ENCODE data around the gene GORASP1. TPM values are rescaled to one million over a fixed set of nuclear protein-coding genes. Genes with fewer than 3 reads are reported as not detected.

Gene GORASP1
- total and polyA plus RNA-seq, 2 experiments from 2014 or later, result 10.3 to 38.3 TPM

DNA sequence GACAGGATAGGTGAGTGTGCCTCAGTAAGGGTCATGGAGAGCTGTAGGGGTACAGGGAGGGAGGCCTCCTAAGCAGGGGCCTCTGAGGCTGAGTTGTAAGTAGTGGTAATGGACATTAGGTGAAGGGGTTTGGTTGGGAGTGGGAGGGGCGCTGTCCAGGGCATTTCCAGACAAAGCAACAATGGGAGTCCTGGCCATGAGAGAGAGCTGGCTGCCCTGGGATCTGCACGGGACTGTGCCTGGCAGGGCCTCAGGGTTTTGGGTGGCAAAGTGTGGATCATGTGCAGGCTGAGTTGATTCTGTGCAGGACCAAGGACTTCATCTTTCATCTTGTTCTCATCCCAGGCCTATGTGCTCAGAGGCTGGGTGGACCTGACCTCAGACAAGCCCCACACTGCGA is 4.7 kb upstream of the GORASP1 start:
- peaks cover 10% of the 10 kb centered on the region for H3K4me1 Mint-ChIP-seq
- H3K27ac Mint-ChIP-seq, result no peak overlapping the region

More for the DNA sequence above, 4.7 kb upstream of the GORASP1 start:
- Histone ChIP-seq H3K27me3 (ENCODE audit: insufficient read depth) (no peaks in the 10 kb centered on the region), H3K9me2 (ENCODE audit: insufficient read depth) (no peaks in the 10 kb centered on the region), H3F3A (replicated peaks; ENCODE audit: low read depth) (no peaks in the 10 kb centered on the region), H3K4me2 (no peak overlapping the region), H3K4me1 (ENCODE audit: insufficient read depth) (no peaks in the 10 kb centered on the region), H2AFZ (no peak overlapping the region), H3K79me2 (replicated peaks; ENCODE audit: insufficient read depth) (no peaks in the 10 kb centered on the region), H3K36me3 (ENCODE audit: insufficient read depth) (no peaks in the 10 kb centered on the region), H4K20me1 (replicated peaks; ENCODE audit: insufficient read depth) (no peaks in the 10 kb centered on the region), H3K27ac (ENCODE audit: low read depth) (no peak overlapping the region), H3K4me3 (no peak overlapping the region)
- Mint-ChIP-seq H3K4me3 (no peak overlapping the region), H3K36me3 (ENCODE audit: low read depth) (no peaks in the 10 kb centered on the region; the same call in 2 of the 3 replicates), H3K27me3 (ENCODE audit: insufficient read depth, low read depth, poor library complexity) (peaks cover 2% of the 10 kb centered on the region), H3K9me3 (no peaks in the 10 kb centered on the region; the same call in 1 of the 3 replicates)
- TF ChIP-seq EZH2phosphoT487 (IDR thresholded peaks at IDR 0.05; ENCODE audit: unreplicated experiment) (no peak), NANOG (IDR thresholded peaks at IDR 0.05; ENCODE audit: borderline replicate concordance) (no peak), ZNF462 (CRISPR knock-in tag; IDR thresholded peaks at IDR 0.05) (no peak), CREB1 (CRISPR knock-in tag; IDR thresholded peaks at IDR 0.05; ENCODE audit: low read depth) (no peak), CTCF (conservative IDR thresholded peaks at IDR 0.05; ENCODE audit: low read depth in 2 of 2) (no peak), POLR2AphosphoS5 (IDR thresholded peaks at IDR 0.05; ENCODE audit: low read depth) (no peak), ETS1 (IDR thresholded peaks at IDR 0.05) (no peak), ZNF114 (CRISPR knock-in tag; IDR thresholded peaks at IDR 0.05) (no peak), STAT1 (IDR thresholded peaks at IDR 0.05; ENCODE audit: unreplicated experiment) (no peak), JUNB (IDR thresholded peaks at IDR 0.05; ENCODE audit: unreplicated experiment) (no peak), ZNF331 (CRISPR knock-in tag; IDR thresholded peaks at IDR 0.05; ENCODE audit: low read depth) (no peak), EZH2 (IDR thresholded peaks at IDR 0.05; ENCODE audit: low read depth, unreplicated experiment) (no peak)
- TF ChIP-seq, protein P1, sequence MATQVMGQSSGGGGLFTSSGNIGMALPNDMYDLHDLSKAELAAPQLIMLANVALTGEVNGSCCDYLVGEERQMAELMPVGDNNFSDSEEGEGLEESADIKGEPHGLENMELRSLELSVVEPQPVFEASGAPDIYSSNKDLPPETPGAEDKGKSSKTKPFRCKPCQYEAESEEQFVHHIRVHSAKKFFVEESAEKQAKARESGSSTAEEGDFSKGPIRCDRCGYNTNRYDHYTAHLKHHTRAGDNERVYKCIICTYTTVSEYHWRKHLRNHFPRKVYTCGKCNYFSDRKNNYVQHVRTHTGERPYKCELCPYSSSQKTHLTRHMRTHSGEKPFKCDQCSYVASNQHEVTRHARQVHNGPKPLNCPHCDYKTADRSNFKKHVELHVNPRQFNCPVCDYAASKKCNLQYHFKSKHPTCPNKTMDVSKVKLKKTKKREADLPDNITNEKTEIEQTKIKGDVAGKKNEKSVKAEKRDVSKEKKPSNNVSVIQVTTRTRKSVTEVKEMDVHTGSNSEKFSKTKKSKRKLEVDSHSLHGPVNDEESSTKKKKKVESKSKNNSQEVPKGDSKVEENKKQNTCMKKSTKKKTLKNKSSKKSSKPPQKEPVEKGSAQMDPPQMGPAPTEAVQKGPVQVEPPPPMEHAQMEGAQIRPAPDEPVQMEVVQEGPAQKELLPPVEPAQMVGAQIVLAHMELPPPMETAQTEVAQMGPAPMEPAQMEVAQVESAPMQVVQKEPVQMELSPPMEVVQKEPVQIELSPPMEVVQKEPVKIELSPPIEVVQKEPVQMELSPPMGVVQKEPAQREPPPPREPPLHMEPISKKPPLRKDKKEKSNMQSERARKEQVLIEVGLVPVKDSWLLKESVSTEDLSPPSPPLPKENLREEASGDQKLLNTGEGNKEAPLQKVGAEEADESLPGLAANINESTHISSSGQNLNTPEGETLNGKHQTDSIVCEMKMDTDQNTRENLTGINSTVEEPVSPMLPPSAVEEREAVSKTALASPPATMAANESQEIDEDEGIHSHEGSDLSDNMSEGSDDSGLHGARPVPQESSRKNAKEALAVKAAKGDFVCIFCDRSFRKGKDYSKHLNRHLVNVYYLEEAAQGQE (IDR thresholded peaks at IDR 0.05; ENCODE audit: unreplicated experiment), result no peak
- no peak for ATAC-seq
- DNase-seq (ENCODE audit: low spot score), result no peak
